Suprapubic skin (tissue), 4 donors: ENCODE data around the gene SCAND1.

Experiments
- EP300 ChIP-seq: sonication (generic); formaldehyde crosslinking; IDR thresholded peaks from one replicate; pipeline ENCODE4 v1.6.1; 2017; ENCODE audit warnings: antibody characterized with exemption
- POLR2A ChIP-seq, 2 donors: fragments of 450-650 bp; IDR thresholded peaks; one replicate each; pipeline ENCODE4 v1.6.1; 2017; ENCODE audit warnings: antibody characterized with exemption in 2 of 2, mild to moderate bottlenecking in 2 of 2, moderate library complexity in 2 of 2
- POLR2AphosphoS5 ChIP-seq, 3 donors: sonication (generic); formaldehyde crosslinking; IDR thresholded peaks; one replicate each; pipeline ENCODE4 v1.6.1; 2017; ENCODE audit warnings: antibody characterized with exemption in 3 of 3
- TF ChIP-seq, protein P1 (sequence below), 2 donors: fragments of 200-600 bp in 1 of 2; fragments of 450-650 bp in 1 of 2; sonication (generic) in 1 of 2; IDR thresholded peaks; one replicate each; pipeline ENCODE4 v1.5.1; 2016 to 2019; ENCODE audit warnings: antibody characterized with exemption in 2 of 2, mild to moderate bottlenecking in 1 of 2, moderate library complexity in 1 of 2

DNA sequence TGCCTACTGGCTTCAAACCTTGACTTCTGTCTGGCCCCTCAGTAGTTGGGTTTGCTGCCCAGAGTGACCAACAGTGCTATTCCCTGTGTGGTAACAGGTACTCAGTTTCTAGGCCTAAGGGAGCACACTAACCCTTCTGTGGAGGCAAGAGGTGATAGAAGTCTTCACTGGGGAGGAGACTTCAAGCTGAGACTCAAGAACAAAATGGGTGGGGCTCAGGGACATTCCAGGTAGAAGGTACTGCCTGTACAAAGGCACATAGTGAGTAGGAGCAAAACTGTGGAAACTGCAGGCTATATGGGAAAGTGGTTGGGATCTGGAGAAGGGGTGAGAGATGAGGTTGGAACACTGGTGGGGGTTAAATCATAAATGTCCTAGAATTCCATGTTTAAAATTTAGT is 2.3 kb upstream of the SCAND1 start:
- TF ChIP-seq, protein P1, sequence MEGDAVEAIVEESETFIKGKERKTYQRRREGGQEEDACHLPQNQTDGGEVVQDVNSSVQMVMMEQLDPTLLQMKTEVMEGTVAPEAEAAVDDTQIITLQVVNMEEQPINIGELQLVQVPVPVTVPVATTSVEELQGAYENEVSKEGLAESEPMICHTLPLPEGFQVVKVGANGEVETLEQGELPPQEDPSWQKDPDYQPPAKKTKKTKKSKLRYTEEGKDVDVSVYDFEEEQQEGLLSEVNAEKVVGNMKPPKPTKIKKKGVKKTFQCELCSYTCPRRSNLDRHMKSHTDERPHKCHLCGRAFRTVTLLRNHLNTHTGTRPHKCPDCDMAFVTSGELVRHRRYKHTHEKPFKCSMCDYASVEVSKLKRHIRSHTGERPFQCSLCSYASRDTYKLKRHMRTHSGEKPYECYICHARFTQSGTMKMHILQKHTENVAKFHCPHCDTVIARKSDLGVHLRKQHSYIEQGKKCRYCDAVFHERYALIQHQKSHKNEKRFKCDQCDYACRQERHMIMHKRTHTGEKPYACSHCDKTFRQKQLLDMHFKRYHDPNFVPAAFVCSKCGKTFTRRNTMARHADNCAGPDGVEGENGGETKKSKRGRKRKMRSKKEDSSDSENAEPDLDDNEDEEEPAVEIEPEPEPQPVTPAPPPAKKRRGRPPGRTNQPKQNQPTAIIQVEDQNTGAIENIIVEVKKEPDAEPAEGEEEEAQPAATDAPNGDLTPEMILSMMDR (IDR thresholded peaks at IDR 0.05), result no peak
- TF ChIP-seq POLR2A (IDR thresholded peaks at IDR 0.05), result no peak
- TF ChIP-seq POLR2AphosphoS5 (IDR thresholded peaks at IDR 0.05), result no peak
- no peak for TF ChIP-seq EP300
